ENCODE measurements around the gene PAN2.
"Not testable (repeated sequence)": the region's sequence is repeated elsewhere in the genome, so short reads cannot be mapped to it uniquely, and the experiment has no call there.

Gene PAN2

DNA sequence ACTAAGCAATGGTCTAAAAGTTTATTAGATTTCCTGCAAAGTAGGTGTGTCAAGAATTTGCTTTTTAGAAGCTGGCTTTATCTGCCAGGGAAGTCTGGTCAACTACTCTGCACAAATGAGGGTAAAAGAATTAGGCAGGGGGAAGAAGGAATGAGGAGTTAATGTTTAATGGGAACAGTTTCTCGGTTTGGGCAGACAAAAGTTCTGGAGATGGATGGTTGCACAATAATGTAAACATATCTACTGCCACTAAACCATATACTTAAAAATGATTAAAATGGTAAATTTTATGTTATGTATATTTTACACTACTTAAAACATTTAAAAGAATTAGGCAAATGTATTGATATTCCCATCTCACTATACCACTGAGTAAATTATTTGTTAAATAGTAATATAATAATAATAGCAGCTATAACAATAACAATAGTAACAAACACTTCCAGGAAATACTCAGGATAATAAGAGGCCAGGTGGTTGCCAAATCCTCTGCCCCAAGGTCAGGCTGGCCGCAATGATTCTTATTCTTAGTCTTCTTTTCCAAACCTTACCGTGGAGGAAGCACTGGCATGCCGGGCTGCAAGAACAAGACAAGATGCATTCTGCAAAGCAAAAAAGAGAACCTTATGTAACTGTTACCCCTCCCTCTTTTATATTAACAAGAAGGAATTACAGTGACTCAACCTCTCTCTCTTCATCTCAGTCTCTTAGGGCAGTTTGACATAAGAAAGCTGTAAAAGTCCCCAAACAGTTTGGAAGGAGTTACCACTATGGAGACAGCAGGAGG lies 47.6 kb downstream of the PAN2 start:
- no peaks in the 10 kb centered on the region for H3K9me3 ChIP-seq (ENCODE audit: insufficient read depth, low read length)
- H4K20me1 ChIP-seq (ENCODE audit: low read depth, low read length): peaks cover 3% of the 10 kb centered on the region; the same call in 1 of the 2 replicates
- H3K79me2 ChIP-seq (ENCODE audit: insufficient read depth, low read length): peaks cover 46% of the 10 kb centered on the region
- no peak overlapping the region for H2AFZ ChIP-seq (ENCODE audit: low read depth, low read length, severe bottlenecking)
- no peak overlapping the region for H3K4me2 ChIP-seq (ENCODE audit: low read depth, low read length, poor library complexity, severe bottlenecking)
- H3K9me2 ChIP-seq (replicated peaks; ENCODE audit: insufficient read depth, low read length): no peaks in the 10 kb centered on the region
- peaks cover 38% of the 10 kb centered on the region for H3K36me3 ChIP-seq (ENCODE audit: low read length)
- TF ChIP-seq CTCF (IDR thresholded peaks at IDR 0.05; ENCODE audit: insufficient read depth, low read length, poor library complexity, severe bottlenecking): no peak
- TF ChIP-seq EZH2phosphoT487 (conservative IDR thresholded peaks at IDR 0.05; ENCODE audit: low read length): no peak
- no peak overlapping the region for H3K27ac ChIP-seq (ENCODE audit: low read depth, low read length)
- peaks cover 5% of the 10 kb centered on the region; the same call in 1 of the 2 replicates for H3F3A ChIP-seq (ENCODE audit: insufficient read depth)
- H3K27me3 ChIP-seq (ENCODE audit: low read length): no peaks in the 10 kb centered on the region
- no peak overlapping the region for H3K9ac ChIP-seq (ENCODE audit: low read length)
- no peak overlapping the region for H3K4me3 ChIP-seq (ENCODE audit: insufficient read depth, low read length, poor library complexity, severe bottlenecking)

DNA sequence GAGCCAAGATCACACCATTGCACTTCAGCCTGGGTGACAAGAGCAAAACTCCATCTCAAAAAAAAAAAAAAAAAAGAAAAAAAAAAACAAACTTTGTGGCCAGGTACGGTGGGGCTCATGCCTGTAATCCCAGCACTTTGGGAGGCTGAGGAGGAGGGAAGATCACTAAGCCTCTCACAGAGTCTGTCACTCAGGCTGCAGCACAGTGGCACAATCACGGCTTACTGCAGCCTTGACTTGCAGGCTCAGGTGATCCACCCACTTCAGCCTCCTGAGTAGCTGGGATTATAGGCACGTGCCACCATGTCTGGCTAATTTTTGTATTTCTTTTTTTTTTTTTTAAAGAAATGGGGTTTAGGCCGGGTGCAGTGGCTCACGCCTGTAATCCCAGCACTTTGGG lies 49.5 kb downstream of the PAN2 start:
- not testable (repeated sequence) for H3K9me2 ChIP-seq (replicated peaks; ENCODE audit: insufficient read depth, low read length); H3K4me3 ChIP-seq (ENCODE audit: insufficient read depth, low read length, poor library complexity, severe bottlenecking); H3F3A ChIP-seq (ENCODE audit: insufficient read depth); H3K27me3 ChIP-seq (ENCODE audit: low read length); H2AFZ ChIP-seq (ENCODE audit: low read depth, low read length, severe bottlenecking); H3K9me3 ChIP-seq (ENCODE audit: insufficient read depth, low read length); H3K4me2 ChIP-seq (ENCODE audit: low read depth, low read length, poor library complexity, severe bottlenecking); H3K27ac ChIP-seq (ENCODE audit: low read depth, low read length); H4K20me1 ChIP-seq (ENCODE audit: low read depth, low read length); H3K9ac ChIP-seq (ENCODE audit: low read length)
- H3K36me3 ChIP-seq (ENCODE audit: low read length): peaks cover 35% of the 10 kb centered on the region
- H3K79me2 ChIP-seq (ENCODE audit: insufficient read depth, low read length): peaks cover 26% of the 10 kb centered on the region

DNA sequence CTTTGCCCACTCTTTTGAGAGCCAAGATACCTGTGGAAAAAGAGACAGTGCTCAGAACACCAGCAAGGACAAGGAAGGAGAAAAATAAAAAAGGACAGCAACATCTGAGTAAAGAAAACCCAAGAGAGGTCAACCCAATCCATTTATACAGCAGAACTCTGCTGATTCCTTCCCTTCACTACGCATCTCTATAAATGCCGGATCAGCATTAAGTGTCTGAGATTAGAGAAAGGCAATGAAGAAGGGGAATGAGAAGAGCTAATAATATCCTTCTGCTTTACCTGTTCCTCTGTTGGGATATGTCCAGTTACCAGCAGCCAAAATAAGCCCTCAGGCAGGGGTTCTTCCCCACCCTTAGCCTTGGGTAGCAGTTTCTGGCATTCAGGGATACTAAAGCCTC lies 51.2 kb downstream of the PAN2 start:
- no peak overlapping the region for H3K4me2 ChIP-seq (ENCODE audit: low read depth, low read length, poor library complexity, severe bottlenecking)
- H3F3A ChIP-seq (ENCODE audit: insufficient read depth): no peaks in the 10 kb centered on the region
- H3K36me3 ChIP-seq (ENCODE audit: low read length): peaks cover 35% of the 10 kb centered on the region
- H4K20me1 ChIP-seq (ENCODE audit: low read depth, low read length): no peaks in the 10 kb centered on the region
- no peaks in the 10 kb centered on the region for H3K9me3 ChIP-seq (ENCODE audit: insufficient read depth, low read length)
- H2AFZ ChIP-seq (ENCODE audit: low read depth, low read length, severe bottlenecking): no peak overlapping the region
- H3K27ac ChIP-seq (ENCODE audit: low read depth, low read length): no peak overlapping the region
- H3K27me3 ChIP-seq (ENCODE audit: low read length): no peaks in the 10 kb centered on the region
- no peak overlapping the region for H3K9ac ChIP-seq (ENCODE audit: low read length)
- no peaks in the 10 kb centered on the region for H3K9me2 ChIP-seq (replicated peaks; ENCODE audit: insufficient read depth, low read length)
- peaks cover 10% of the 10 kb centered on the region; the same call in 1 of the 2 replicates for H3K79me2 ChIP-seq (ENCODE audit: insufficient read depth, low read length)
- no peak overlapping the region for H3K4me3 ChIP-seq (ENCODE audit: insufficient read depth, low read length, poor library complexity, severe bottlenecking)
- TF ChIP-seq EZH2phosphoT487 (conservative IDR thresholded peaks at IDR 0.05; ENCODE audit: low read length): no peak
- TF ChIP-seq CTCF (IDR thresholded peaks at IDR 0.05; ENCODE audit: insufficient read depth, low read length, poor library complexity, severe bottlenecking): no peak

DNA sequence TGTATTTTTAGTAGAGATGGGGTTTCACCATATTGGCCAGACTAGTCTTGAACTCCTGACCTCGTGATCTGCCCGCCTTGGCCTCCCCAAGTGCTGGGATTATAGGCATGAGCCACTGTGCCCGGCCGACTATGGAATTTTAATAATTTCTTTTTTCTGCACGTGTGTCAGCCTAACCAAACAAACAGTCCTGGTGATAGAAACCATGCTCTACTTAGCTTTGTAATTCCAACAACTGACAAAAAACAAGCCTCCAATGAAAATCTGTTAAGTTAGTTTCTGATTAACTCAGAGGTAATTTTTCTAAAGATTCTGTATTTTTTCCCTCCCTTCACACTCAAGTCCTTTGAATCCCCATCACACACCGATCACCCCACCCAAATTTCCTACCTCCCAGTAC lies 51.8 kb downstream of the PAN2 start:
- H3K27ac ChIP-seq (ENCODE audit: low read depth, low read length): no peak overlapping the region
- no peak overlapping the region for H3K4me3 ChIP-seq (ENCODE audit: insufficient read depth, low read length, poor library complexity, severe bottlenecking)
- H3K9me2 ChIP-seq (replicated peaks; ENCODE audit: insufficient read depth, low read length): no peaks in the 10 kb centered on the region
- TF ChIP-seq EZH2phosphoT487 (conservative IDR thresholded peaks at IDR 0.05; ENCODE audit: low read length): no peak
- TF ChIP-seq CTCF (IDR thresholded peaks at IDR 0.05; ENCODE audit: insufficient read depth, low read length, poor library complexity, severe bottlenecking): no peak
- H3K9ac ChIP-seq (ENCODE audit: low read length): no peak overlapping the region
- peaks cover 35% of the 10 kb centered on the region for H3K36me3 ChIP-seq (ENCODE audit: low read length)
- H3K27me3 ChIP-seq (ENCODE audit: low read length): no peaks in the 10 kb centered on the region
- H2AFZ ChIP-seq (ENCODE audit: low read depth, low read length, severe bottlenecking): no peak overlapping the region
- H4K20me1 ChIP-seq (ENCODE audit: low read depth, low read length): no peaks in the 10 kb centered on the region
- peaks cover 4% of the 10 kb centered on the region; the same call in 1 of the 2 replicates for H3K79me2 ChIP-seq (ENCODE audit: insufficient read depth, low read length)
- H3F3A ChIP-seq (ENCODE audit: insufficient read depth): no peaks in the 10 kb centered on the region
- H3K4me2 ChIP-seq (ENCODE audit: low read depth, low read length, poor library complexity, severe bottlenecking): no peak overlapping the region
- H3K9me3 ChIP-seq (ENCODE audit: insufficient read depth, low read length): no peaks in the 10 kb centered on the region

Measured in SU-DHL-6 (cell line).